Spleen (tissue), 11 donors: ENCODE data around the gene OR10G8. TPM values are rescaled to one million over a fixed set of nuclear protein-coding genes. Genes with fewer than 3 reads are reported as not detected.

Source experiments
- DNase-seq: peaks from one replicate; pipeline ENCODE4 v3.0.0-alpha.2; 2020
- H3K27ac ChIP-seq, 8 donors: fragments of 200-600 bp; sonication (generic) in 7 of 8; 1 replicate in 4 of 8; 2 replicates in 4 of 8; pipeline versions ENCODE4 v1.5.0 to v1.8.0; 2016 to 2021; ENCODE audit warnings: inconsistent platforms in 4 of 8, mild to moderate bottlenecking in 4 of 8, moderate library complexity in 1 of 8
- H3K27me3 ChIP-seq, 7 donors: fragments of 200-600 bp; sonication (generic) in 6 of 7; replicated peaks in 1 of 7; 1 replicate in 4 of 7; 2 replicates in 3 of 7; pipeline versions ENCODE4 v1.5.0 to v1.8.0; 2016 to 2021; ENCODE audit warnings: inconsistent platforms in 3 of 7, mild to moderate bottlenecking in 1 of 7
- H3K36me3 ChIP-seq, 6 donors: fragments of 200-600 bp; sonication (generic) in 5 of 6; 1 replicate in 4 of 6; 2 replicates in 2 of 6; pipeline versions ENCODE4 v1.5.0 to v1.8.0; 2016 to 2021; ENCODE audit warnings: inconsistent platforms in 2 of 6
- H3K4me1 ChIP-seq, 6 donors: fragments of 200-600 bp; sonication (generic) in 5 of 6; 1 replicate in 3 of 6; 2 replicates in 3 of 6; pipeline versions ENCODE4 v1.5.0 to v1.8.0; 2016 to 2021; ENCODE audit warnings: inconsistent platforms in 3 of 6
- H3K4me3 ChIP-seq, 8 donors: fragments of 200-600 bp; sonication (generic) in 7 of 8; 1 replicate in 4 of 8; 2 replicates in 4 of 8; pipeline versions ENCODE4 v1.5.0 to v1.8.0; 2016 to 2021; ENCODE audit warnings: inconsistent platforms in 4 of 8, mild to moderate bottlenecking in 4 of 8, moderate library complexity in 2 of 8
- H3K9me3 ChIP-seq, 8 donors: fragments of 200-600 bp; sonication (generic) in 7 of 8; 1 replicate in 4 of 8; 2 replicates in 4 of 8; pipeline versions ENCODE4 v1.5.0 to v1.8.0; 2016 to 2021; ENCODE audit warnings: inconsistent platforms in 4 of 8
- CTCF ChIP-seq, 11 experiments: fragments of 200-600 bp in 7 of 11; fragments of 450-650 bp in 4 of 11; sonication (generic) in 4 of 11; IDR thresholded peaks in 8 of 11; conservative IDR thresholded peaks in 3 of 11; 1 replicate in 7 of 11; 2 replicates in 4 of 11; pipeline versions ENCODE4 v1.4.0 to v1.8.0; 2016 to 2021; ENCODE audit warnings: antibody characterized with exemption in 11 of 11, inconsistent platforms in 4 of 11, mild to moderate bottlenecking in 1 of 11
- POLR2A ChIP-seq, 3 donors: fragments of 450-650 bp; IDR thresholded peaks; one replicate each; pipeline ENCODE4 v1.5.1; 2017; ENCODE audit warnings: antibody characterized with exemption in 3 of 3, mild to moderate bottlenecking in 1 of 3
- POLR2AphosphoS5 ChIP-seq, 3 donors: sonication (generic); formaldehyde crosslinking; IDR thresholded peaks; one replicate each; pipeline ENCODE4 v1.5.1; 2017; ENCODE audit warnings: antibody characterized with exemption in 3 of 3
- WGBS, 5 donors: extraction: QIAGEN DNeasy Blood & Tissue Kit in 3 of 5; methylation state at CpG; one replicate each; pipeline versions ENCODE4 v1.1.5 to v1.1.7; 2013 to 2018; 5-methylcytosine and 5-hydroxymethylcytosine counted together
- intact Hi-C: fragments of 100-400 bp; cut with DNase I; formaldehyde crosslinking; loops from one replicate; pipeline ENCODE4 v1.15.0; 2023; ENCODE audit warnings: low total_unique reads
- polyA plus RNA-seq, 3 donors: library from polyadenylated mRNA; stranded (reverse); fragments of 200-250 nt; gene quantifications; one replicate each; pipeline ENCODE4 v1.2.1, GENCODE V29; 2013
- total RNA-seq, 7 donors: library from RNA; depleted of rRNA in 3 of 7; stranded (reverse); fragments of >200 nt in 3 of 7; fragmentation: NEBNext Ultra II Directional in 4 of 7; extraction: Animal tissue kit (Norgen Biotek cat#: 25700) in 4 of 7; gene quantifications; one replicate each; pipeline versions ENCODE4 v1.1.0 to v1.2.1, GENCODE V29; 2016 to 2021
- donor health status: healthy with polysubstance abuse.
- donor health status: DM: no; HTN: no; CAD: no; lungs with moderate emphysema.
- donor health status: DM: no; HTN: no; CAD: no.
- donor health status: Bipolar disorder and iron deficiency.
- donor health status: healthy.
- donor health status: DM: no; HTN: no; CAD: no.
- donor health status: DM: yes; HTN: yes; CAD: no.

OR10G8 gene
- total and polyA plus RNA-seq, 10 donors = not detected

- intact Hi-C loops = loop anchor here (5.0 kb wide), 1 partner anchor 115 kb away; no protein-coding TSS in a partner anchor
- no peak for DNase-seq
- Histone ChIP-seq H3K9me3 (no peaks in the 10 kb centered on the region), H3K36me3 (no peaks in the 10 kb centered on the region), H3K4me3 (no peak overlapping the region), H3K27ac (no peak overlapping the region), H3K27me3 (peaks cover 0 to 25% (median 8%) of the 10 kb centered on the region in 7 donors), H3K4me1 (peaks cover 0 to 18% (median 13%) of the 10 kb centered on the region in 6 donors)
- no peak for TF ChIP-seq POLR2A (IDR thresholded peaks at IDR 0.05)
- TF ChIP-seq CTCF (IDR thresholded peaks at IDR 0.05 in 8 of 11, conservative IDR thresholded peaks at IDR 0.05 in 3 of 11) = no peak
- TF ChIP-seq POLR2AphosphoS5 (IDR thresholded peaks at IDR 0.05) = no peak
- 33 to 97% (median 88%) methylated on average over 1 of the region's 1 CpG for WGBS, 5 donors
Observed at GRCh38 chr11:124077266-124077665, 50.7 kb downstream of the OR10G8 start.

GRCh38 chr11:124078591-124078990, 52.0 kb downstream of the OR10G8 start:
- H3K9me3 ChIP-seq = no peaks in the 10 kb centered on the region
- H3K27me3 ChIP-seq = peaks cover 0 to 31% (median 8%) of the 10 kb centered on the region in 7 donors
- peaks cover 0 to 18% (median 13%) of the 10 kb centered on the region in 6 donors for H3K4me1 ChIP-seq
- no peak overlapping the region for H3K4me3 ChIP-seq
- WGBS, 5 donors = 80 to 90% (median 86%) methylated on average over 2 of the region's 2 CpGs
- H3K36me3 ChIP-seq = no peaks in the 10 kb centered on the region
- no peak for DNase-seq
- TF ChIP-seq POLR2A (IDR thresholded peaks at IDR 0.05) (no peak), CTCF (IDR thresholded peaks at IDR 0.05 in 8 of 11, conservative IDR thresholded peaks at IDR 0.05 in 3 of 11) (no peak), POLR2AphosphoS5 (IDR thresholded peaks at IDR 0.05) (no peak)
- H3K27ac ChIP-seq = no peak overlapping the region
- intact Hi-C loops = loop anchor here (5.0 kb wide), 1 partner anchor 114 kb away; no protein-coding TSS in a partner anchor

- H3K27ac ChIP-seq = no peak overlapping the region
- no peak for DNase-seq
- no peaks in the 10 kb centered on the region for H3K36me3 ChIP-seq
- intact Hi-C loops = loop anchor here (5.0 kb wide), 1 partner anchor 113 kb away; no protein-coding TSS in a partner anchor
- 73 to 88% (median 79%) methylated on average over 8 of the region's 8 CpGs for WGBS, 5 donors
- TF ChIP-seq POLR2AphosphoS5 (IDR thresholded peaks at IDR 0.05) = no peak
- TF ChIP-seq CTCF (IDR thresholded peaks at IDR 0.05 in 8 of 11, conservative IDR thresholded peaks at IDR 0.05 in 3 of 11) = no peak
- TF ChIP-seq POLR2A (IDR thresholded peaks at IDR 0.05) = no peak
- H3K27me3 ChIP-seq = peaks cover 0 to 31% (median 8%) of the 10 kb centered on the region in 7 donors
- H3K9me3 ChIP-seq = no peaks in the 10 kb centered on the region
- peaks cover 0 to 18% (median 13%) of the 10 kb centered on the region in 6 donors for H3K4me1 ChIP-seq
- H3K4me3 ChIP-seq = no peak overlapping the region
Observed at GRCh38 chr11:124079631-124080326, 53.2 kb downstream of the OR10G8 start.

Other genes starting within 250 kb of the OR10G8 start
- not detected for gene OR6M1, start 220.4 kb upstream of the OR10G8 start, total RNA-seq
- gene OR6M1, start 220.4 kb upstream of the OR10G8 start, polyA plus RNA-seq = not detected
- not detected for gene TMEM225, start 141.1 kb upstream of the OR10G8 start, total RNA-seq
- gene TMEM225, start 141.1 kb upstream of the OR10G8 start, polyA plus RNA-seq = not detected
- gene OR8D4, start 124.6 kb upstream of the OR10G8 start, total RNA-seq = not detected
- gene OR8D4, start 124.6 kb upstream of the OR10G8 start, polyA plus RNA-seq = not detected
- not detected for gene OR4D5, start 87.2 kb upstream of the OR10G8 start, total RNA-seq
- gene OR4D5, start 87.2 kb upstream of the OR10G8 start, polyA plus RNA-seq = not detected
- gene OR6T1, start 83.0 kb upstream of the OR10G8 start, total RNA-seq = not detected
- not detected for gene OR6T1, start 83.0 kb upstream of the OR10G8 start, polyA plus RNA-seq
- not detected for gene OR10S1, start 49.0 kb upstream of the OR10G8 start, total RNA-seq
- not detected for gene OR10S1, start 49.0 kb upstream of the OR10G8 start, polyA plus RNA-seq
- not detected for gene OR10G6, start 31.6 kb upstream of the OR10G8 start, total RNA-seq
- gene OR10G6, start 31.6 kb upstream of the OR10G8 start, polyA plus RNA-seq = not detected
- not detected for gene OR10G4, start 13.8 kb upstream of the OR10G8 start, total RNA-seq
- not detected for gene OR10G4, start 13.8 kb upstream of the OR10G8 start, polyA plus RNA-seq
- gene OR10G9, start 3.8 kb upstream of the OR10G8 start, total RNA-seq = not detected
- gene OR10G9, start 3.8 kb upstream of the OR10G8 start, polyA plus RNA-seq = not detected
- gene OR10G7, start 14.5 kb downstream of the OR10G8 start, total RNA-seq = not detected
- gene OR10G7, start 14.5 kb downstream of the OR10G8 start, polyA plus RNA-seq = not detected
- gene VWA5A, start 88.7 kb downstream of the OR10G8 start, total RNA-seq = 10 to 100 TPM; 11.4 to 15.4 (median 11.8) TPM
- gene VWA5A, start 88.7 kb downstream of the OR10G8 start, polyA plus RNA-seq = 1 to 10 TPM; 6.7 to 8.2 (median 6.7) TPM
- not detected for gene OR10D3, start 156.5 kb downstream of the OR10G8 start, total RNA-seq
- not detected for gene OR10D3, start 156.5 kb downstream of the OR10G8 start, polyA plus RNA-seq
- not detected for gene OR8G1, start 214.3 kb downstream of the OR10G8 start, total RNA-seq
- gene OR8G1, start 214.3 kb downstream of the OR10G8 start, polyA plus RNA-seq = not detected
- not detected for gene OR8G5, start 229.6 kb downstream of the OR10G8 start, total RNA-seq
- not detected for gene OR8G5, start 229.6 kb downstream of the OR10G8 start, polyA plus RNA-seq